Mononuclear cell (primary cell): ENCODE results near the gene MPIG6B. TPM values are rescaled to one million over a fixed set of nuclear protein-coding genes. Genes with fewer than 3 reads are reported as not detected.

Source experiments
- H3K27me3 ChIP-seq: 2 replicates; pipeline ENCODE4 v1.6.0; 2011; ENCODE audit warnings: low read length, control low read depth; ENCODE audit not compliant: insufficient read depth
- H3K4me1 ChIP-seq: 2 replicates; pipeline ENCODE4 v1.5.1; 2011; ENCODE audit warnings: mild to moderate bottlenecking, low read length, control low read depth; ENCODE audit not compliant: insufficient read depth
- H3K4me3 ChIP-seq: 2 replicates; pipeline ENCODE4 v1.5.1; 2011; ENCODE audit warnings: mild to moderate bottlenecking, low read length, moderate library complexity
- H3K9me3 ChIP-seq: 2 replicates; pipeline ENCODE4 v1.5.1; 2011; ENCODE audit warnings: low read depth, mild to moderate bottlenecking, control low read depth, low read length
- total RNA-seq: library from RNA; depleted of rRNA; stranded (reverse); fragments of >200 nt; gene quantifications from one replicate; pipeline ENCODE4 v1.2.3, GENCODE V29; 2012

Gene MPIG6B
- total RNA-seq, 1 donor, result 11.5 TPM

DNA sequence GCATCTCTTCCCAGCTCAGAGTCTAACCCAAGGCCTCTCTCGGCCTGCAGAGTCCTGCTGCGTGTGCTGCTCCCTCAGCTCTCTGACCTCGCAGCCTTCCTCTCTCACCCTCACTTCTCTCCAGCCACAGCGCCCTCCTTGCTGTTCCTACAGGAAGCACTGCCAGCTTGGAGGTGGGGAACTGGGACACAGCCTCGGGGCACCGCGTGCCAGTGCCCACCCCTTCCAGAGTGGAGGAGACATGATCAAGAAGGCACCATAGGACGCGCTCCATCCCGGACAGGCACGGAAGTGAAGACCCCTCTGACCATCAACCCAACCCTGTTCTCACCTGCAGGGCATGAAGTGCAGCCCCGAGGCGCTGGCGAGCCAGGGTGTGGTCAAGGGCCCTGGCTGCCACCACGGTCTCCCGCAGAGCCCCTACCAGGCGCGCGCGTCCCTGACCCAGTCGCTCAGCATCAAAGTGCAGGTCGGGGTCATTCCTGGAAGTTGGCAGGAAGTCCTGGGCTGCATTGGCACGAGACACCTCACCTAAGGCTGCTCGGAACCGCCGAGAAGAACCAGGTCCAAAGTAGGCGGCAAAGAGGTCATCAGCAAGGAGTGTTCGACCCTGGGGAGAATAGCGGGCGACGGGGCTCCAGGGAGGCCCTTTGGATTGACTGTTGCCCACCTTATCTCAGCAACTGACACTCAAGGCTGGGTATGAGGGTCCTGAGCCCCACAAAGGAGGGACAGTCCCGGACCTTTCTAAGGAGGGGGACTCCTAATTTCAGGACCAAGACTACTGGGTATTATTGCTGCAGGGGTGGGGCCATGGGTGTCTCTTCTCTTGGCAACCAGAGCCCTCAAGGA is 52.7 kb downstream of the MPIG6B start:
- H3K27me3 ChIP-seq, result no peaks in the 10 kb centered on the region
- H3K9me3 ChIP-seq, result no peaks in the 10 kb centered on the region
- H3K4me1 ChIP-seq, result peaks cover 32% of the 10 kb centered on the region
- no peak overlapping the region for H3K4me3 ChIP-seq

Other genes starting within 250 kb of the MPIG6B start
- 29.2 TPM for gene MICB, start 225.2 kb upstream of the MPIG6B start, total RNA-seq
- not detected for gene MCCD1, start 194.4 kb upstream of the MPIG6B start, total RNA-seq
- 183 TPM for gene DDX39B, start 181.4 kb upstream of the MPIG6B start, total RNA-seq
- gene ATP6V1G2, start 176.8 kb upstream of the MPIG6B start, total RNA-seq, result 0.73 TPM
- 9.8 TPM for gene NFKBIL1, start 175.8 kb upstream of the MPIG6B start, total RNA-seq
- gene LTA, start 151.1 kb upstream of the MPIG6B start, total RNA-seq, result 2.5 TPM
- gene TNF, start 147.8 kb upstream of the MPIG6B start, total RNA-seq, result 230 TPM
- gene LTB, start 140.9 kb upstream of the MPIG6B start, total RNA-seq, result 191 TPM
- gene LST1, start 137.1 kb upstream of the MPIG6B start, total RNA-seq, result 200 TPM
- 9.2 TPM for gene NCR3, start 130.4 kb upstream of the MPIG6B start, total RNA-seq
- 245 TPM for gene AIF1, start 108.1 kb upstream of the MPIG6B start, total RNA-seq
- gene PRRC2A, start 102.7 kb upstream of the MPIG6B start, total RNA-seq, result 67.0 TPM
- 81.3 TPM for gene BAG6, start 70.7 kb upstream of the MPIG6B start, total RNA-seq
- gene APOM, start 67.5 kb upstream of the MPIG6B start, total RNA-seq, result 3.0 TPM
- 14.6 TPM for gene C6orf47, start 62.6 kb upstream of the MPIG6B start, total RNA-seq
- 11.9 TPM for gene GPANK1, start 58.4 kb upstream of the MPIG6B start, total RNA-seq
- gene CSNK2B, start 57.3 kb upstream of the MPIG6B start, total RNA-seq, result 124 TPM
- gene LY6G5B, start 53.4 kb upstream of the MPIG6B start, total RNA-seq, result 9.8 TPM
- 1.2 TPM for gene LY6G5C, start 42.3 kb upstream of the MPIG6B start, total RNA-seq
- gene ABHD16A, start 20.0 kb upstream of the MPIG6B start, total RNA-seq, result 36.9 TPM
- gene LY6G6F, start 16.5 kb upstream of the MPIG6B start, total RNA-seq, result 7.7 TPM
- 1.0 TPM for gene LY6G6D, start 8.0 kb upstream of the MPIG6B start, total RNA-seq
- not detected for gene LY6G6C, start 1.6 kb upstream of the MPIG6B start, total RNA-seq
- 9.8 TPM for gene DDAH2, start 5.9 kb downstream of the MPIG6B start, total RNA-seq
- gene CLIC1, start 13.2 kb downstream of the MPIG6B start, total RNA-seq, result 421 TPM
- 6.1 TPM for gene MSH5, start 16.6 kb downstream of the MPIG6B start, total RNA-seq
- 0.63 TPM for gene SAPCD1, start 39.3 kb downstream of the MPIG6B start, total RNA-seq
- 0.31 TPM for gene VWA7, start 54.0 kb downstream of the MPIG6B start, total RNA-seq
- gene VARS1, start 72.4 kb downstream of the MPIG6B start, total RNA-seq, result 12.3 TPM
- gene LSM2, start 83.6 kb downstream of the MPIG6B start, total RNA-seq, result 15.4 TPM
- 2.7 TPM for gene HSPA1L, start 91.9 kb downstream of the MPIG6B start, total RNA-seq
- gene HSPA1A, start 92.2 kb downstream of the MPIG6B start, total RNA-seq, result 16.6 TPM
- gene HSPA1B, start 104.4 kb downstream of the MPIG6B start, total RNA-seq, result 13.3 TPM
- 19.4 TPM for gene NEU1, start 139.4 kb downstream of the MPIG6B start, total RNA-seq
- 0.10 TPM for gene SLC44A4, start 155.6 kb downstream of the MPIG6B start, total RNA-seq
- 14.4 TPM for gene EHMT2, start 174.3 kb downstream of the MPIG6B start, total RNA-seq
- gene ZBTB12, start 178.7 kb downstream of the MPIG6B start, total RNA-seq, result 0.21 TPM
- gene C2, start 204.3 kb downstream of the MPIG6B start, total RNA-seq, result 2.5 TPM
- gene CFB, start 222.7 kb downstream of the MPIG6B start, total RNA-seq, result 3.1 TPM
- gene NELFE, start 235.6 kb downstream of the MPIG6B start, total RNA-seq, result 47.8 TPM
- 44.8 TPM for gene SKIC2, start 235.8 kb downstream of the MPIG6B start, total RNA-seq
- 16.1 TPM for gene DXO, start 248.8 kb downstream of the MPIG6B start, total RNA-seq